Muscle layer of duodenum (tissue), 2 donors: ENCODE measurements around the gene SRSF6.

Experiments used
- H3K27ac ChIP-seq: one replicate; pipeline ENCODE4 v1.7.0; 2013; ENCODE audit warnings: mild to moderate bottlenecking, low read length
- H3K27me3 ChIP-seq: one replicate; pipeline ENCODE4 v1.7.0; 2013; ENCODE audit warnings: low read depth, mild to moderate bottlenecking, control low read depth, low read length
- H3K36me3 ChIP-seq, 2 donors: one replicate each; pipeline ENCODE4 v1.7.0; 2013; ENCODE audit warnings: low read length in 2 of 2, control low read depth in 1 of 2, mild to moderate bottlenecking in 1 of 2; ENCODE audit not compliant: insufficient read depth in 2 of 2, control insufficient read depth in 1 of 2
- H3K4me1 ChIP-seq, 2 donors: one replicate each; pipeline ENCODE4 v1.7.0; 2013; ENCODE audit warnings: low read length in 2 of 2, mild to moderate bottlenecking in 2 of 2, control low read depth in 1 of 2, moderate library complexity in 1 of 2; ENCODE audit not compliant: insufficient read depth in 2 of 2, control insufficient read depth in 1 of 2
- H3K4me3 ChIP-seq, 2 donors: one replicate each; pipeline ENCODE4 v1.7.0; 2013; ENCODE audit warnings: low read length in 2 of 2, low read depth in 1 of 2, mild to moderate bottlenecking in 1 of 2
- H3K9me3 ChIP-seq, 2 donors: one replicate each; pipeline ENCODE4 v1.7.0; 2013; ENCODE audit warnings: low read length in 2 of 2, control low read depth in 1 of 2, mild to moderate bottlenecking in 1 of 2; ENCODE audit not compliant: control insufficient read depth in 1 of 2
- donor health status: healthy.

The SRSF6 gene

DNA sequence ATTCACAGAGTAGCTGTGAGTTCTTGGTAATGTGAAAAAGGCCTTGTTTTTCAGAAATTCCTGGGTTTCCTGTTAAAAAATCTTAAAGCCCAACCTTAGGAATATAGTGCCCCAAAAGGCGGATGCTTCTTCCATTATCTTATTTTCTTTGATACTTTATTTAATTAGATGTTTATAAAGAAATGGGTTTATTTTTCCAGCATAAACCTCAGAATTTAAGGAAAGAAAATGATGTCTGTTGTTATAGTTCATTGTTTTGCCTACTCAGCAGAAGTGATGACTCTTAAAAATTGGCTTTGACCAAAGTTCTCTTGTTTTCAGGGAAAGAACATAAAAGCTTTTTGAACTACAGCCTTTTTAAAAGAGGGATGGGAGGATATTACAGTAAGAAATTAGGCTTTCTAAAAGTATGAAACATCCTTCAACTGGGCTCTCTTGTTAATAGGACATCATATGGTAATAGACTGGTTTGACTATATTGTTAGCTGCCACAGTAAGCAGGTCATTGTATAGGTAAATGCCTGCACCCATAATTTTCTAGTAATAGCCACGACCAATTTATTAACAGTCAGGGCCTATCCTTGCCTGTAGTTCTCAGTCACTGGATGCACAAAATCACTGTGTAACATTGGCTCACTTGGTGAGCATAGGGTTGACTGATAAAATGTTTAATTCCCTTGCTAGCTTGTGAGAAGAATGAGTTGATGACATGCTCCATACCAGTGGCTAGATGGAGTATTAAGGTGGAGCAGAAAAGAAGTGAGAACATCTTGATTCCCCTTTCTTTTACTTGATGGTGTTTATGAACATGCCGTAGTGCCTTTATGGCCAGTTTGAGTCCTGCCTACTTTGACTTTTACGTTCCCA, 5.2 kb downstream of the SRSF6 start:
- Histone ChIP-seq H3K9me3 (no peaks in the 10 kb centered on the region), H3K4me3 (no peak overlapping the region), H3K4me1 (peaks cover 8 to 16% of the 10 kb centered on the region in 2 donors), H3K27ac (no peak overlapping the region), H3K36me3 (peaks cover 56 to 71% of the 10 kb centered on the region in 2 donors), H3K27me3 (no peaks in the 10 kb centered on the region)

DNA sequence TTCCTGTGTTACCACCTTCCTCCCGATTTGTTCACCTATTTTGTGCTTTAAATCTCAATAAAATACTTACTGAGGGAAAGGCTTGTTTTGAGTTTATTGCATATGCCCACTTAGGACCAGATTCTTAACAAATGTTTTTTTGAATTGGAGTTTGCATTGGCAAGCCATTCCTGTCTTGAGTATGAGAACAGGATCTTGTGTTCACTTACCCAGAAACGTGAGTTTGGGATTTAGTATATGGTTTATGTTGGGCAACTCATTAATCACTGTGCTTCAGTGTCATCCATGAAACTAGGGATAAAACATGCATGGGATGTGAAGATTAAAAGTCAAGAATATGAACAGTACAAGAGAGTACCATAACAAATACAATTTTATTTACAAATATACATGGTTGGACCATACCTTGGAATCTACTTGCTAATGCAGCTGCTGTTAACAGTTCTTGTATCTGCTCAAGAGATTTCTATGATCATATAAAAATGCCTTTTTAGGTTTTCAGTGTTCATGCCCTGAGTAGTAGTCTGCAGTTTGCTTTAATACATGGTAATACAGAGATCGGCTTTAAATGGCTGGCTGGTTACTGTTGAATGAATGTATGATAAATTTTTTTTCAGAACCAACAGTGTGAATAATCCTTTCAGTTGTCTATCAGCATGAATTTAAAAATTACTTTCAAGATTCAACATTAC, 6.0 kb downstream of the SRSF6 start:
- H3K9me3 ChIP-seq: no peaks in the 10 kb centered on the region
- peaks cover 8 to 16% of the 10 kb centered on the region in 2 donors for H3K4me1 ChIP-seq
- H3K36me3 ChIP-seq: peaks cover 56 to 71% of the 10 kb centered on the region in 2 donors
- no peak overlapping the region for H3K4me3 ChIP-seq
- no peak overlapping the region for H3K27ac ChIP-seq
- no peaks in the 10 kb centered on the region for H3K27me3 ChIP-seq

DNA sequence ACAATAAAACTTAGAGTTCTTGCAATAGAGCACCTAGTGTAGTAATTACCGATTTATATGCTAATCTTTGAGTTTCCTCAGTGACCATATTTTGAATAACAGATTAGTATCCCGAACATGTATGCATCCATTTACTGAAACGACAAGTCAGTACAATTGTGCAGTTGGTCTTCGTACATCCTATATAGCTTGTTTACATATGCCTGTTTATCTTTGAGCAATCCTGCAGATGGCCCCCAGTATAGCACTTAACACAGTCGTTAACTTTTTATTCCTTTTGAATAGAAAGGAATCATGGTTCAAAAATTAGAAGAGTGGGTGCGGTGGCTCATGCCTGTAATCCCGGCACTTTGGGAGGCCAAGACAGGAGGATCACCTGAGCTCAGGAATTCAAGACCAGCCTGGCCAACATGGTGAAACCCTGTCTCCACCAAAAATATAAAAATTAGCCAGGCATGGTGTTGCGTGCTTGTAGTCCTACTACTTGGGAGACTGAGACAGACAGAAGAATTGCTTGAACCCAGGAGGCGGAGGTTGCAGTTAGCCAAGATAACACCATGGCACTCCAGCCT, 6.6 kb downstream of the SRSF6 start:
- Histone ChIP-seq H3K27me3 (no peaks in the 10 kb centered on the region), H3K4me3 (no peak overlapping the region), H3K27ac (no peak overlapping the region), H3K9me3 (no peaks in the 10 kb centered on the region), H3K36me3 (peaks cover 52 to 70% of the 10 kb centered on the region in 2 donors), H3K4me1 (peaks cover 4 to 11% of the 10 kb centered on the region in 2 donors)

DNA sequence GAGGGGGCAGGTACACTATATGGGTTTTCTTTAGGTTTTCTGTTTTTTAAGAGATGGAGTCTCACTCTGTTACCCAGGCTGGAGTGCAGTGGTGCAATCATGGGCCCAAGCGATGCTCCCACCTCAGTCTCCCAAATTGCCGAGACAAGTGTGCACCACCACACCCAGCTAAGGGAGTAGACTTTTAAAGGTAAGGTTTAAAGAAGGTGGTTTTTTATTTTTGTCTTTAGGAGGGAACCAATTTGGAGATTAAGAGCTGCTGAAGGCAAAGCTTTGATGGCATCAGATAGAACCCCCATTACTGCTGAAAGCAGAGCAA, 7.9 kb downstream of the SRSF6 start:
- Histone ChIP-seq H3K9me3 (no peaks in the 10 kb centered on the region), H3K4me1 (peaks cover 0 to 7% of the 10 kb centered on the region in 2 donors), H3K4me3 (no peak overlapping the region), H3K36me3 (peaks cover 40 to 62% of the 10 kb centered on the region in 2 donors), H3K27me3 (no peaks in the 10 kb centered on the region), H3K27ac (no peak overlapping the region)

DNA sequence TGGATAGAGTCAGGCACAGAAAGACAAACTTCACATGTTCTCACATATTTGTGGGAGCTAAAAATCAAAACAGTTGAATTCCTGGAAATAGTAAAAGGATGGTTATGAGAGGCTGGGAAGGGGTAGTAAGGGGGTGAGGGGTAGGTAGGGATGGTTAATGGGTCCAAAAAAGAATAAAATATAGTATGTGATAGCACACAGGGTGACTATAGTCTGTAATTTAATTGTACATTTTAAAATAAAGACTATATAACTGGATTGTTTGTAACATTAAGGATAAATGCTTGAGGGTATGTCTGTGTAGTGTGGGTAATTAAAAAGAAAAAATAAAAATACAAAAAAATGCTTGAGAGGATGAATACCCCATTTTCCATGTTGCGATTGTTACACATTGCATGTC, 9.9 kb downstream of the SRSF6 start:
- H3K27ac ChIP-seq: no peak overlapping the region
- H3K36me3 ChIP-seq: peaks cover 23 to 50% of the 10 kb centered on the region in 2 donors
- H3K4me3 ChIP-seq: no peak overlapping the region
- H3K27me3 ChIP-seq: no peaks in the 10 kb centered on the region
- H3K4me1 ChIP-seq: peaks cover 0 to 7% of the 10 kb centered on the region in 2 donors
- H3K9me3 ChIP-seq: no peaks in the 10 kb centered on the region

DNA sequence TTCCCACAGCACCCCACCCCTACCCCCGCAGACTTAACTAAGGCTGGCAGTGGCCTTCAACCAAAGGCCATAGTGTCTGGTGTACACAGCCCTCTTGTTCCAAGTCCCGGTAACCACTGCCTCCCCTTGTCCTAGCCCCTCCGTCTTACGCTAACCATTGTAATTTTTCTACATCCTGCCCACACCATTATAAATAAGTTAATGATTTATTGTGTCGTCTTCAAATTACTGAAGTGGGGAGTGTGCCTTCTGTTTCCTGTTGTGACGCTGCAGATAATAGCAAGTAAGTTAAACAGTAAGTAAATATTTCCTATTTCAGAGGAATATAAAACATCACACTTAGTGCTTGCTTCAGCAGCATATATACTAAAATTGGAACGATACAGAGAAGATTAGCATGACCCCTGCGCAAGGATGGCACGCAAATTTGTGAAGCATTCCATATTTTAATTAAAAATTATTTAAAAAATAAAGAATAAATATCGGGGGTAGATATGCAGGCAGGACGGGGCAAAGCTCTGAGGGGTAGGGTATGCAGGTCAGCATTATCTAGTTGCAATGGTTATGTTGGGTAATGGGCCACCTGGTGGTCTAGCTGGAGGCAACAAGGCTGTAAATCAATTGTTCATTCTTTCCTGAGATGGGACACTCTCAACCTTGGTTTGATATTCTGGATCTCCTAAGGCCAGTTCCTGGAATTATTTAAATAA, 15.1 kb downstream of the SRSF6 start:
- H3K9me3 ChIP-seq: no peaks in the 10 kb centered on the region
- peaks cover 0 to 15% of the 10 kb centered on the region in 2 donors for H3K36me3 ChIP-seq
- H3K4me1 ChIP-seq: no peaks in the 10 kb centered on the region
- H3K4me3 ChIP-seq: no peak overlapping the region
- H3K27ac ChIP-seq: no peak overlapping the region
- no peaks in the 10 kb centered on the region for H3K27me3 ChIP-seq

DNA sequence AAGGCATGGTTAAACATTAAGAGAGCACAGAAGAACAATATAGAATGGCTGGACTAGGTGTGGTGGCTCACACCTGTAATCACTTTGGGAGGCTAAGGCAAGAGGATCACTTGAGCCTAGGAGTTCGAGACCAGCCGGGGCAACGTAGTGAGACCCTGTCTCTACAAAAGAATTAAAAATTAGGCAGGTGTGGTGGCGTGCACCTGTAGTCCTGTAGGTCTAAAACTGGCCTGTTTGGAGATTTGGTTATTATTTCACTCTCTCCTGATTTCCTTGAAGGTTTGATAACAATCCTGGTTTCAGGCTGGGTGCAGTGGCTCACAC, 15.6 kb downstream of the SRSF6 start:
- H3K9me3 ChIP-seq: no peaks in the 10 kb centered on the region
- no peaks in the 10 kb centered on the region for H3K4me1 ChIP-seq
- H3K36me3 ChIP-seq: peaks cover 0 to 15% of the 10 kb centered on the region in 2 donors
- no peaks in the 10 kb centered on the region for H3K27me3 ChIP-seq
- H3K4me3 ChIP-seq: no peak overlapping the region
- no peak overlapping the region for H3K27ac ChIP-seq

DNA sequence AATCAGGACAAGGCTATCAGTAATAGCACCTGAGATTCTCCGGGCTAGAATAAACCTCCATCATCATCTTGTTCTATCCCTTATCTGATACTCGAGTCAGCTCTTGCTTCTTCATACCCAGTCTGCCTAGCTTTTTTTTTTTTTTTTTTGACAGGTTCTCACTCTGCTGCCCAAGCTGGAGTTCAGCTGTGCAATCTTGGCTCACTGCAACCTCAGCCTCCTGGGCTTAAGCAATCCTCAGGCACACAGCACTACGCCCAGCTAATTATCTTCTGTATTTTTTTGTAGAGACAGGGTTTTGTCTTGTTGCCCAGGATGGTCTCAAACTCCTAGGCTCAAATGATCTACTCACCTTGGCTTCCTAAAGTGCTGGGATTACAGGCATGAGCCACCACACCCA, 19.5 kb downstream of the SRSF6 start:
- H3K4me1 ChIP-seq: no peaks in the 10 kb centered on the region
- no peak overlapping the region for H3K27ac ChIP-seq
- H3K27me3 ChIP-seq: no peaks in the 10 kb centered on the region
- H3K4me3 ChIP-seq: no peak overlapping the region
- H3K9me3 ChIP-seq: no peaks in the 10 kb centered on the region
- no peaks in the 10 kb centered on the region for H3K36me3 ChIP-seq

DNA sequence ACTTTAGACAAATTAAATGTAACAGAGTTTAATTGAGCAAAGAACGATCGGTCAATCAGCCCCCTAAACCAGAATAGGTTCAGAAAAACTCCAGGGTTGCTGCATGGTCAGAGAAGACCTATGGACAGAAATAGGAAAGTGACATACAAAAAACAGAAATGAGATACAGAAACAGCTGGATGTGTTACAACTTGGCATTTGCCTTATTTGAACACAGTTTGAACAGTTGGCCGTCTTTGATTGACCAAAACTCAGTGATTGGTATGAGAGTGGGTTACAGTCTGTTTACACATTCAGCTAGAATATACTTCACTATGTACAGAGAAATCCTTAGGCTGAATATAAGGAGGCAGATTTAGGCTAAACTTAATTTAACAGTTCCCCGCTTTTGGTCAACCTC, 19.9 kb downstream of the SRSF6 start:
- Histone ChIP-seq H3K36me3 (no peaks in the 10 kb centered on the region), H3K4me3 (no peak overlapping the region), H3K9me3 (no peaks in the 10 kb centered on the region), H3K27ac (no peak overlapping the region), H3K27me3 (no peaks in the 10 kb centered on the region), H3K4me1 (no peaks in the 10 kb centered on the region)

DNA sequence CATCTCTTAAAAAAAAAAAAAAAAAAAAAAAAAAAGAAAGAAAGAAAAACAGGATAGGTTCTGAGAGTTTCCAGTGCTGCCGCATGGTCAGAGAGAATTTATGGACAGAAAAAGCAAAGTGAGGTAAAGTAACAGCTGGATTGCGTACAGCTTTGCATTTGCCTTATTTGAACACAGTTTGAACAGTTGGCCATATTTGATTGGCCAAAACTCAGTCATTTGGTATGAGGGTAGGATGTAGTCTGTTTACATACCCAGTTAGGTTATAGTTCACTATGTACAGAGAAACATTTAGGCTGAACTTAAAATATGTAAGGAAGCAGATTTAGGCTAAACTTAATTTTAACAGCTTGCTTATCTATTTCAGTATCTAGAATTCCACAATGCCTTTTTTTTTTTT, 32.3 kb downstream of the SRSF6 start:
- Histone ChIP-seq H3K4me3 (no peak overlapping the region), H3K27me3 (no peaks in the 10 kb centered on the region), H3K27ac (no peak overlapping the region), H3K36me3 (no peaks in the 10 kb centered on the region), H3K4me1 (no peaks in the 10 kb centered on the region), H3K9me3 (no peaks in the 10 kb centered on the region)

DNA sequence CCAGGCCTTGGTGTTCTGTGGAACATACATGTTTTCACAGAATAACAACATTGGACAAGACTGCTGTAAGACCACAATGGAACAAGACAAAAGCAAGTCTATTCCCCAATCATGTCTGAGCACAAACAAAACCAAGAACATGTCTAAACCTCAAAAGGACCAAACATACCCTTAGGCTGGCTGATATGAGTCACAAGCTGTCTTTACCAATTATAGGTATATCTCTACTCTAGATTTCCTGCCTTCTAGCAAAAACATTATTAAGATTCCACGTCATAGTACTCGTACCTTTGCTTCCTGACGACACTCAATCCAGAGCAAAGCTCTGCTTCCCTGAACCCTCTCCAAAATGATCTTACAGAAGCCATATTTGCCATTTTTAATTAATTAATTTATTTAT, 34.4 kb downstream of the SRSF6 start:
- Histone ChIP-seq H3K4me3 (no peak overlapping the region), H3K9me3 (no peaks in the 10 kb centered on the region), H3K27ac (no peak overlapping the region), H3K27me3 (no peaks in the 10 kb centered on the region), H3K4me1 (no peaks in the 10 kb centered on the region), H3K36me3 (no peaks in the 10 kb centered on the region)
